Stimulated activated CD4-positive, alpha-beta T cell treated with anti-CD3 and anti-CD28 coated beads, Interleukin-2, amount 100 ng/mL, for 4 hours (primary cell): ENCODE data around the gene CFAP45.

Experiments used
- DNase-seq: peaks from one replicate; pipeline ENCODE4 v3.0.0-alpha.2; 2020; ENCODE audit warnings: low read depth

Gene CFAP45, protein sequence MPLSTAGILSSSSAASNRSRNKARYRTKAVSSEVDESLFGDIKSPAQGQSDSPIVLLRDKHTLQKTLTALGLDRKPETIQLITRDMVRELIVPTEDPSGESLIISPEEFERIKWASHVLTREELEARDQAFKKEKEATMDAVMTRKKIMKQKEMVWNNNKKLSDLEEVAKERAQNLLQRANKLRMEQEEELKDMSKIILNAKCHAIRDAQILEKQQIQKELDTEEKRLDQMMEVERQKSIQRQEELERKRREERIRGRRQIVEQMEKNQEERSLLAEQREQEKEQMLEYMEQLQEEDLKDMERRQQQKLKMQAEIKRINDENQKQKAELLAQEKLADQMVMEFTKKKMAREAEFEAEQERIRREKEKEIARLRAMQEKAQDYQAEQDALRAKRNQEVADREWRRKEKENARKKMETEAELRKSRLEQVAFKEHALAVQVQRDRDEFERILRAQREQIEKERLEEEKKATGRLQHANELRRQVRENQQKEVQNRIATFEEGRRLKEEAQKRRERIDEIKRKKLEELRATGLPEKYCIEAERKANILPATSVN

DNA sequence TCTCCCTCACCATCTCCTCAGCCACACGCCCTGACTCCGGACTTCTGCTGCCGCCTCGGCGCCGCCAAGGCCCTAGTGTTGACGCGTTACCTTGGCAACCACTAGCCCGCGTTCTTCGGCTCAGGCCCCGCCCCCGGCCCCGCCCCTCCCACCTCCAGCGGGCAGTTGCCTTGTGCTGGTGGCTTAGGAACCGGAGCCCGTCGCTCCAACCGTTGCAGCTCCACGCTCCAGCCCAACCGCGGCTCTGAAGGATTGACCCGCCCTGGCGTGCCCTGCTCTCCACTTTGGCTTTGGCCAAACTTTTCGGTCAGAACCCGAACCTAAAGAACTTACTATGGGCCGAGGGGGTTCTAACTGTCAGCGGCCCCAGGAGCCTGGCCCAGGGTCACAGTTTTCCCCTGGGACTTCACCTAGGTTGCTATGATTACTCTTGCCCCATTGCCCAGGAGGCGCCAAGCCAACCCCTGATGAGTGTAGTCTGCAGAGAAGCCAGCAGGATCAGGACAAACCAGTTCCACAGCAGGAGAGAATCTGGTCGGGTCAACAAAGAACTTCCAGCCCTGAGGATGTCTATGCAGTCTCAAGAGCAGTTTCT is at the start of gene CFAP45:
Gene CFAP45, minus strand, starts transcription at position 80 of the 595 bp plus-strand sequence. Its CDS starts 67 bp downstream, at position 13.
- no peak for DNase-seq

DNA sequence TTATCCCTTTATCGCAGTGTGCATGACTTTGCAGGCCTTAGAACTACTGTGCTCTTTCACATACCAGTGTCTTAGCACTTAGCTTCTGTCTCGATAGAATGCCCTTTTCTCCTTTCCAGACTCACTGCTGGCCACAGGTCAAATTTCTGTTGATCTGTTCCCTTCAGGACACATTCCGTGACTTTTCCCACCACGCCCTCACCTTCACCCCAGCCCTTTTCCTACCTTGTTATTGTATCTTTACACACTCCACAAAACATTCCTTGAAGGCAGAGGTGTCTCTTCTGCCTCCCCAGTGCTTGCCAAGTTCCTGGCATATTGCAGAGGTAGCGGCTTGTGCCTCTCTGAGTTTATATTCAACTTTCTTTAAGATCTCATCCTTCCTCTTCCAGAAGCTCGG is 49.2 kb upstream of the CFAP45 start:
- no peak for DNase-seq

DNA sequence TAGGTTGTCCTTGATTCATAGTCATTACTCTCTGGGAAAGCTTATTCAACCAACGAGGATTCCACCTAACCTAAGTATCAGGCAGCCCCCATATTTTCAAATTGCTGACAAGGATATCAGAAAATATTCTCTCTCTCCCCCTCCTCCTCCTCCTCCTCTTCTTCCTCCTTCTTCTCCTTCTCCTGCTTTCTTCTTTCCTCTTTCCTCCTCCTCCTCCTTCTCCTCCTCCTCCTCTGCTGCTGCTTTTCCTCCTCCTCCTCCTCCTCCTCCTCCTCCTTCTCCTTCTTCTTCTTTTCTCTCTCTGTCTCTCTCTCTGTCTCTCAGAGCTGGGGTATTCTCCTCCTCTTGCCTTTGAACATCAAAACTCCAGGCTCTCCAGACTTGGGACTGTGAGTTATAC is 48.0 kb upstream of the CFAP45 start:
- no peak for DNase-seq

DNA sequence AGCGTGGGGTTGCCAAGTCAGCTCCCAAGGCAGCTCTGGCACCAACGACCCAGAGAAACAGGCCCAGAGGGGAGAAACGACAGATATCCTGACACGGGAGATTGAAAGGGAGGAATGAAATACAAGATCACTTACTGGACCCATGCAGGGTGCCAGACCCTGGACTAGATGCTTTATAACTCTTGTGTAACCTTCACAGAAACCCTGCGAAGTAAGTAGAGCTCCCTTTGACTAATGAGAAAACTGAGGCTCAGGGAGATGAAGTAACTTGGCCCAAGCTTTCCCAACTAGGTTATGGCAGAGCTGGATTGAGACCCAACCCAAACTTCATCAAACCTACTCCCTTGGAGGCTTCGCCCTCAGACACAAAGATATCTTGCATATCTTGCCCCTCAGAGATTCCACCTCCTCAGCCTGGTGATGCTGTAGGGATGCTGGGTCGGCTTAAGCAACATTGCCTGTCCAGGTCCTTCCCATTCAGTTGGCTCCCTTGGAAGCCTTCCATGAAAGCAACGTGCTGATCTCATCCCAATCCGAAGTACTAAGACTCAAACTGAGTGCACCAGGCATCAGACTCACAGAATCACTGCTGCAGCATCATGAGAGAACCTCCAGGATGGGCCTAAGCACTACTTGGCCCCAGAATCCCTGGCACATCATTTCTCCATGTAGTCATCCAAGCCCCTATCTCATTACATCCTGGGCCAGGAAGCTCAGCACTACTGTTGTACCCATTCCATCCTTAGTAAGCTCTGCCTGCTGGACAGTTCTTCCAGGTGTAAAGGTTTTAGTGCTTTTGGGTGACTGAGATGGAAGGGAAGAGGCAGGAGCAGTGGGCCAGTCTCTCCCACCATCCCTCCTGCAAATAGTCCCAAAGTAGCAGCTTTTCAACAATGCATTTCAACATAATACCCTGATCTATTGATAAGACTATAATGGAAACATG is 46.5 kb upstream of the CFAP45 start:
- no peak for DNase-seq

DNA sequence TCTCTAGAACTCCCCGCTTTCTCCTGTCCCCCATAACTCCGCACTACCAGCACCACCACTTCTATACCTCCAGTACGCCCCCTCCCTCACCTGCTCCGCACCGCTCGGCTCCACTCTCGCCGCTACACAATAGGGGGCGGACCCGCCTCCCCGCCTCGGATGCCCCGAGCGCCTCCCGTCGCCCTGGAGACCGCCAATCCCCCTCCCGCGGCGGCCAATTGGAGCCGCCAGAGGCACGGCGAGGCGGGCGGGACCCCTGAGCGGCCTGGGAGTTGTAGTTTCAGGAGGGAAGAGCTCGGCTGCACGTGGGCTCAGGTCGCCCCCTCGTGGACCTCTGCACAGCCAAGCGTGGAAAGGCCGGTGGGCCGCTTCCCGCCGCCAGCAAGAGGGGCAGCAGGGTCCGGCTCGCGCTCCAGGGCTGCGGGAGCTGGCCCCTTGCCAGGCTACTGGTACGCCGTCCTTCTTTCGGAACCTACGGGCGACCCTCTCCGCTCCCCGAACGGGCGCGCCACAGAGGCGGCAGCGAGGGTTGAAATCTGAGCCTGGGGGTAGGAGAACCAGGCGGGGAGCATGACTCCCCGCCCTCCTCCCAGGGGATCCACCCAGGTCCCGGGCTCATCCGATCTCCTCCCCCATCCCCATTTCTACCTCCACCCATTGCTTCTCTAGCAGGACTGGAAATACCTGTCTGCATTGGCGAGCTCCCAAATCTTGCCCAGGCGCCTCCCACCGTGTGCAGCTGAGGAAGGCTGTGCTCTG is 45.7 kb upstream of the CFAP45 start, which contains the start of gene IGSF9:
Gene IGSF9, minus strand, starts transcription at position 131 of the 759 bp plus-strand sequence. CDS start 2,159 bp downstream, outside the sequence.
- DNase-seq, result peak; percentile 72

DNA sequence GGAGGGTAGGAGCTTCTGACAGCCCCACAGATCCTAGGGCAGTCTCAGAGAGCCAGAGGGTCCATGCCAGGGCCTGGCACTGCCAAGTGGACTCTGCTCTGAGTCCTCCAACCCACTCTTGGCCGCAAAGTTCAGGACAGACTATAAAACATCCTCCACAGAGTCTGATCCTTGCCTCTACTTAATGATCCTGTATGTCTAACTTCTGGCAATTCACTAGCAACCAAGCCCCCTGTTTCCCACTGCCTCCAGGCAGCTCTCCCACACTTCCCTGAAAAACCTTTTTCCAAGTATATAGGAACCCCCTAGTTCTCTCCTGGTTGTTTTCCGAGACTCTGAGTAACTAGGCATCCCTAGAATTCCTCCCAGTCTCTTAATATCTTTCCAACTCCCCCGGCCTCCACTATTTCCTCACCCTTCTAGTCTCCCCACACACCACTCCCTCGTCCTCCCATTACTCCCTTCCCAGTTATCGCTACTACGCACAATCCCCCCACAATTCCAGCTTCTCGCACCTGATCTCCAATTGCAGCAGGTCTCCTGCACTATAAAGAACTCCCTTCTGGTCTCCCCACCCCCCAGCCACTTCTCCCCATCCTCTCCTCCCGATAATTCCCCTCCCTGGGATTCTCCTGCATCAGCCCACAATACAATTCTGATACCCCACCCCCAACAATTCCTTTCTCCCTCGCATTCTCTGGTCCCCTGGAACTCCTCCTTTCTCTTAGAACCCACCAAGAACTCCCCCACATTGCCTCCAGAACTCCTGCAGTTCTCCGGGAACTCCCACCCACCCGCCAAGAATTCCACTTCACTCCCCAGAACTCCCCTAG is 44.9 kb upstream of the CFAP45 start:
- no peak for DNase-seq

DNA sequence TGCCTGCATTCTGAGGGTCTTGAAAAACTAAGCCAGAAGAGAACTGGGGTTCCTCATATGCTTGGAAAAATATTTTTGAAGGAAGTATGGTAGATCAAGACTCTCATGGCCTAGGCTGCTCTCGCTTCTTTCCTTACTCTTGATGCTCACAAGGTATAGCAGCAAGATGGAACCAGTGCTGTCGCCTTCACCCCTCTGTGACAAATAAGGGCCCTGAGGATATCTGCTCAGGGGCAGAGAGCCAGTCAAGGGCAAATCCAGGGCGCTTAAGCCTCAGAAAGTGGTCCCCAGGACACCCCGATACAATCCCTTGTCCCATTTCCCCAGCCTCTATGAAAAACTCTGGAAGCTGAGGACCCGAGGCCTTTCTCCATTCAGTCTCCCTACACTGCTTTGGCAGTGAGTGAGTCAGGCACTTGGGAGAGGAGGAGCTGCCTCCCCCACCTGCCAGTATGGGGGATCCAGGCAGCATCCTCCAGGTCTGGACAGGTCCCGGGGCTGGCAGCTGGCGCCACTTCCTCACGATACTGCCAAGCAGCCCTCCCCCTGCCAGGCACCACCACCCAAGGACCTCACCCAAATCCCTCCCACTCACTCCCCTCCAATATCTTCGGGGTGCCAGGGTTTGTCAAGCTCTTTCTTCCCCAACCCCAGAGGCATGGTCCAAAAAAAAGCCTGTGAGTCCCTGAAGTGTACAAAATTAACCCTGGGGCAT is 44.1 kb upstream of the CFAP45 start:
- DNase-seq, result no peak

DNA sequence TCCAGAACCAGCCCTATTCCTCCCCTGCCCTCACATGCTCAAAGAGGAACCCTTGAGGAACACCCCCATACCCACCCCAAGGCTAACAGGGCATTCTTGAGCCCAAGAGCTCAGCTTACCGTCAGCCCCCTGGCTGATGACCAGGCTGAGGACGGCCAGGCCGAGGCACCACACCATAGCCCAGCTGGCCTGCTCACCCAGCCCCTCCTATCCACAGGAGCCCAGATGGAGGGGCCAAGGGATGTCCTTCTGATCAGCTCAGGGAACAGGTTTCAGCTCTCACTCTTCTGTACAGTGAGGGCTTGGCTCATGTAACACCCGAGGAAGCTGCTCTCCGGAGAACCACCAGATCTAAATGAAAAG is 43.3 kb upstream of the CFAP45 start:
- no peak for DNase-seq

DNA sequence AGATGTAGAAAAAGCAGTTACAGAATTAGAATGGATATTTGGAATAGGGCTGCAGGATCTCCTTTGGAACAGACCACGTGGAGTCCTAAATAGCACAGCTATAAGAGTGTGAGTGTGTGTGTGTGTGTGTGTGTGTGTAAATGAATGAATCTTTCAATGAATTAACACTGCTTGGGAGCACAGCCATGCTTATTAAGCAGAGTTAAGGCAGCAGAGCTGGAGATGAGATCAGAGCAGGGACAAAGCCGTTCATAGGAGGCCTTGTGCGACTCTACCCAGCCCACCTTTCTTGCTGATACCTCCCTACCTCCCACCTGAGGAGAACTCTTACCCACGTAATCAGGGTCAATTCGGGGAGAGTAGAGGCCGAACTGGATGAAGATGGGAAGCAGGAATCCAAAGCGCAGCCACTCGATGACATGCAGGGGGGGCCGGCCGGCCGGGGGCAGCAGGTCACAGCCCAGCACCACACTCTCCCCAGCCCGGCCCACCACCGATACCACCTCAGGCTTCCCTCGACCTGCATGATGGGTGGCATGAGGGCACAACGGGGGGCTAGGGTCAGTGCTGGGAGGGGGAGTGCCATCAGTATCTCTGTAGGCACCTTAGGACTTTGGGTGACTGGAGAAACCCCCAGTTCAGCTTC is 42.8 kb upstream of the CFAP45 start:
- no peak for DNase-seq

DNA sequence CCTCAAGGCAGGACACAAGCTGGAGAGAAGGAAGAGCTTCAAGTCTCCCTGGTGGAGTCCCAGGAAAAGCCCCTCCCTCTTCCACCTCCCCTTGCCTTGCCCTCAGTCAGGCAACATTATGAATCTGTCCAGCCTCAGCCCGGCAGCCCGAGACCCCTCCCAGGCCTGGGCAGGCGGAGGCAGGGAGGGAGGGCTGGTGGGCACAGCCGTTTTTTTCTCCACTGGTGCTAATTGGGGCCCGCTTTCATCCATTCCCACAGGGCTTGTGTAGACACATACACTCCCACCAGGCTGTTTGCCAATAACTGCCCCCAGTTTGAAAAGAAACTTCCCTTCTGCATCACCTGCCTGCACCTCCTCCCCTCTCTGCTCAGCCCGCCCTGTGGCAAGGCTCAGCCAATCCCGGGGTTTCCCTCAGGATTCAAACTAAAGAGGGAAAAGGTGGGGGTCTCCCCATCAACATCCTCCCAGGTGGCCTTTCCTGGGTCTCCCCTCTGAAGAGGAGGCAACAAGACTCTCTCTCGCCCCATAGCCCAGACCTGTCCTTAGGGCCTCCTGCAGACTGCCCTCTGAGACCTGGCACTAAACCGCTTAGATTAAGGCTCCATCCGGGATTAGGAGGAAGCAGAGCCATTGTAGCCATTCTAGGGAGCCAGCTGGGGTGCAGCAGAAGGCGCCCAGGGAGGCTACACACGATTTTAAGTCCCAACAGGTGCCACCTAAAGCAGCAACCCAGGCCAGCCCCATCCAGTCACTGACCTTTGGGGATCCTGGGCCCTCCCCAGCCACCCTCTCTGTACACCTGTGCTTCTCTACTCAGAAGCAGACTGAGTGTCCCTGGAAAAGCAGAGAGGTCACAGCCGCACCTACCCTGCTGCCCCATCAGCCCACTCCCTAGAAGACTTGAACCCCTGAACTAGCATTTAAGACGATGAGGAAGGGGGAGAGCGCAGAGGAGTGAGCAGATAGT is 41.9 kb upstream of the CFAP45 start:
- DNase-seq, result no peak

DNA sequence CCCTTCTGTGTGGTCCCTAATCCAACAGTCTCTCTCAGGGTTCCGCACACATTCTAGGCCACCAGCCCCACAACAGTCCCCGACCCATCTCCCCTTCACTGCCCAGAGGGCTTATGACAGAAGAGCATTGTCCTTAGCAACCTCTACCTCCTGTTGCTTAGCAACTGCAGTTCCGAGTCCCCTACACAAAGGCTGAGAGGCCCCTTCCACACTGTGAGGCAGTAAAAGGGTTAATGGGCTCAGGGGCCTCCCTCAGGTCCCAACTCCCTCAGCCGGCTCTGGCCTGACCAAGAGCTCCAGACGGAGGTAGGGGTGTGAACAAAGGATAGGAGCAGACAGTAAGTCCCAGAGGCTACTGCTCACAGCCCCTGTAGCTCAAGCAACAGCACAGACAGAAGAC is 41.2 kb upstream of the CFAP45 start:
- DNase-seq, result no peak

DNA sequence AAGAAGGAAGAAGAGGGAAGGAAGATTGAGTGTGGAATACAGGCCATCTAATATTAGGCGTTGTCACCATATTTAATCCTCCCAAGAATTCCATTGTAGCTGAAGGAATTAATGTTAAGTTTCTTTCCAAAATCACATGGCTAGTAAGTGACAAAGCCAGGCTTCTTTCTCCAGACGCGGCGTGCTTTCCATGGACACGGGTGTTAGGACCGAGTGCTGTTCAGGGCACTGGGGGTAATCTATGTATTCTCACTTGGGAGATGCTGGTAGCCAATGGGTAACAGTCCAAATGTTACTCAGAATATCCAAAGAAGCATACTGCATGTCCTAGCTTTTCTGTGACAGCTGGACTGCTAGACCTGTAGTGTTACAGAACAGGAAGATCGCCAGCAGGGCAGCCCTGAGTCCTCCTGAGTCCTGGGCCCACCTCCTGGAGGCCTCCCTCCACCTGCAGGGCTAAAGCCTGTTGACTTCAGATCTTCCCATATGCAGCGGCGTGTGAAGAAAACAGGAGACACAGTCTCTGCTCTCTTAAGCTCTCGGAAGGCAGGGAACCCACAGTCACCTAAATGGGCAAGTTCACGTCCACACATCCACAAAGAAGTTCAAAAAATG is 40.1 kb upstream of the CFAP45 start:
- no peak for DNase-seq

DNA sequence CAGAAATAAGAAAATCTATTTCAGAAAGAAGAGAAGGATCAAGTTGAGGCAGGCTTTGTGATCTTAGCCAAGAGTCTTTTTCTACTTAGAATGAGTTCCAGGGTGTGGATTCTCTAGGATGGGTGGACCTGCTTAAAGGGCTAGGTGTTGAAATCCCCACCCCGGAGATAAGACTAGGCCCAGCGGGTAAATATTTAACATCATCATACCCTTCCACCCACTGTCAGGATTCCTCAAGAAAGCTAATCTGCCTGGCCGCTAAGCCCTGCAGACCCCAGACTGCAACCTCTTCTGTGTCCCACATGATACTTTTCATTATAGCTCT is 39.7 kb upstream of the CFAP45 start:
- DNase-seq, result no peak

DNA sequence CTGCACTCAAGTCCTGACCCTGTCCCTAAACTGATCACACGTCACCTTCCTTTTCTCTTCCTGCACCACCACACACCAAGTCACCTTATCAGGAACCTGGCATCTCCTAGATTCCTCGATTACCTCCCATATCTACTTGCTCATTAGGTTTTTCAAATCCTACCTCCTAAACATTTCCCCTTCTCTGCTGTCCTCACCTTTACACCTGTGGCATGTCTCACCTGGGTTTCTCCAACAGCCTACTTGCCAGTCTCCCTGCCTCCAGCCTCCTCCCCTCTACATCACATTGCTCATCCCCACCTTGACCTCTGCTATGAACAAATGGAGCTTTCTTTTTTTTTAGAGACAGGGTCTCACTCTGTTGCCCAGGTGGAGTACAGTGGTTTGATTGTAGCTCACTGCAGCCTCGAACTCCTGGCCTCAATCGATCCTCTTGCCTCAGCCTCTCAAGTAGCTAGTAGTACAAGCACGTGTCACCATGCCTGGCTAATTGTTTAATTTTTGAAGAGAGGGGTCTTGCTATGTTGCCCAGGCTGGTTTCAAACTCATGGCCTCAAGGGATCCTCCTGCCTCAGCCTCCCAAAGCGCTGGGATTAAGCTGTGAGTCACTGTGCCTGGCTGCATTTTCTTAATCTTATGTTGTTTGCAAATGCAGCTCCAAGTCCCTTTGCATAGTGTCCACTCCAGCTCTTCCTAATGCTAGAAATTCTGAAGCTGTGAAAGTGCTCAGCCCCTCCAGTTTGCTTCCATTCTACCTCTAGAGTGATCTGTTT is 39.1 kb upstream of the CFAP45 start:
- DNase-seq, result no peak

DNA sequence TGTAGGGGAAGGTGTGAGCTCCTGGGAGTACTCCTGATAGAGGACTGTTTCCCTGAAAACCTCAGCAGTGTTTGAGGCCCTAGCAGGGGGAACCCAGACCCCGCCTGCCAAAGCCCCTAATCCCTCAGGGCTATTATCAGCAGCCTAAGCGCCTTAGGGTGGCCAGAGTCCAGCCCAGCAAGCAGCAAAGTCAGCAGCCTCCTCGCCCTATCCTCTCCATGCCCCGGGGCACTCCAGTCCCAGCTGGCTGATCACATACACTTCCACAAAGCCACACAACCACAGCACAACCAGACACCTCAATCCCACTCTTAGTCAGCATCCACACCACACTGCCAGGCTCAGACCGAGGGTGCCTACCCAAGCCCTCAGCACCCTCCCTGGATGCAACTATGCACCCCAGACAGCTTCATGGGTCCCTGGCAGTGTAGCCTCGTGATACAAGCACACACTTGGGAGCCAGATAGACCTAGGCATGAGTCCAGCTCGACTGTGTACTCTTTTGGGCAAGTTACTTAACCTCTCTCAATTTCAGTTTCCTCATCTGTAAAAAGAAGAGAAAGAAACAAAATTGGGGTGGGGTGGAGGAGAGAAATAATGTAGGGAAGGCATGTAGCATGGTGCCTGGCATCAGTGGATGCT is 38.4 kb upstream of the CFAP45 start:
- no peak for DNase-seq

DNA sequence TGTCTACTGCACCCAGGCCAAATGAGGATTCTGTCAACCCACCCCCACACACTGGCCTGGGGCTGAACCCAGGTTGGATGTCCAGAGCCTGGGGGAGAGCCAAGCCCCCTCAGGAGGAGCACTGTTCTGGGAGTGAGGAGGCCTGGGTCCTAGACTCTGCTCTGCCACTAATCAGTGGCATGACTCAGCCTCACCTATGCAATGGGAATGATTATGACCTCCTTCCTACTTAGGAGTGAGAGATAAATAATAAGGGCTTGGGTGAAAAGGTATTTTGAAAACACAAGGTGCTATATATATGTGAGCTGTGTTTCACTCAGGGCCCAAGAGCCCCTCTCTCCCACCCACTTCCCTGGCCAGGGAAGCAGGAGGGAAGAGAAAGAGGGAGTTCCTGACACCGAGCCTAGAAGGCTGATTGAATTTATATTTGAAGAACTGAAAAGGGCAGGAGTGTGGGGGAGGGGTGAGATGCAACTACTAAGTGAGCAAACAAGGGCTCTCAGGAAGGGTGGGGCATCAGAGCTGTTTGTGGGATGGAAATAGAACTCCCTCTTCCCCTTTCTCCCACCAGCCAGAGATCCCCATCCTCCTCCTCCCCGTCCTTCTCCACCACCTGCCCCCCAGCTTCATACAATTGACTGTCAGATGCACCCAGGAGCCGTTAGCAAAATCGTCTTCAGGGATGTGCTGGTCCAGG is 37.2 kb upstream of the CFAP45 start:
- DNase-seq, result no peak
